ENCODE data around the gene CASTOR1. TPM values are rescaled to one million over a fixed set of nuclear protein-coding genes. Genes with fewer than 3 reads are reported as not detected.
"Not testable (repeated sequence)": the region's sequence is repeated elsewhere in the genome, so short reads cannot be mapped to it uniquely, and the experiment has no call there.

CASTOR1 gene
- total RNA-seq = 8.2 TPM
- long read RNA-seq, partial matches to known transcripts = 0 of 4 reads
- long read RNA-seq, other reads (novel, unspliced or antisense) = 2 of 4 reads

- intact Hi-C loops (cut with DNase I) = loop anchor here (1.0 kb wide), 1 partner anchor 67 kb away; the partner anchor contains the start of gene SF3A1
- peak; percentile 99 for DNase-seq (ENCODE audit: missing footprints)
- peak; percentile 89 for ATAC-seq
Observed at GRCh38 chr22:30289141-30289979, at the start of gene CASTOR1. CASTOR1 (minus strand) TSS chr22:30289505; CDS start chr22:30289497, 8 bp downstream.

- intact Hi-C loops (cut with DNase I) = no loop called here
- no peak for DNase-seq (ENCODE audit: missing footprints)
- no peak for ATAC-seq
Observed at GRCh38 chr22:30338802-30339201, 49.5 kb upstream of the CASTOR1 start.

GRCh38 chr22:30338341-30338740 lies 49.0 kb upstream of the CASTOR1 start:
- intact Hi-C loops (cut with DNase I); DNase-seq (ENCODE audit: missing footprints); ATAC-seq: not testable (repeated sequence)

GRCh38 chr22:30337461-30337778 lies 48.1 kb upstream of the CASTOR1 start:
- ATAC-seq = peak; percentile 1
- intact Hi-C loops (cut with DNase I) = no loop called here
- no peak for DNase-seq (ENCODE audit: missing footprints)

- DNase-seq (ENCODE audit: missing footprints) = no peak
- peak; percentile 79 for ATAC-seq
- intact Hi-C loops (cut with DNase I) = no loop called here
Observed at GRCh38 chr22:30336752-30337460, 47.6 kb upstream of the CASTOR1 start.

GRCh38 chr22:30335236-30335635 lies 45.9 kb upstream of the CASTOR1 start:
- ATAC-seq = no peak
- intact Hi-C loops (cut with DNase I) = no loop called here
- no peak for DNase-seq (ENCODE audit: missing footprints)

- ATAC-seq (no peak), DNase-seq (ENCODE audit: missing footprints) (no peak)
- intact Hi-C loops (cut with DNase I) = no loop called here
Observed at GRCh38 chr22:30334646-30335045, 45.3 kb upstream of the CASTOR1 start.

GRCh38 chr22:30333707-30334087 lies 44.4 kb upstream of the CASTOR1 start:
- ATAC-seq (no peak), DNase-seq (ENCODE audit: missing footprints) (no peak)
- intact Hi-C loops (cut with DNase I) = no loop called here

GRCh38 chr22:30332994-30333706 lies 43.8 kb upstream of the CASTOR1 start:
- DNase-seq (ENCODE audit: missing footprints) = no peak
- intact Hi-C loops (cut with DNase I) = no loop called here
- ATAC-seq = no peak

- no peak for DNase-seq (ENCODE audit: missing footprints)
- ATAC-seq = no peak
- intact Hi-C loops (cut with DNase I) = no loop called here
Observed at GRCh38 chr22:30332551-30332950, 43.2 kb upstream of the CASTOR1 start.

- intact Hi-C loops (cut with DNase I) = no loop called here
- no peak for ATAC-seq
- no peak for DNase-seq (ENCODE audit: missing footprints)
Observed at GRCh38 chr22:30328466-30329049, 39.3 kb upstream of the CASTOR1 start.

GRCh38 chr22:30327864-30328345 lies 38.6 kb upstream of the CASTOR1 start:
- ATAC-seq (no peak), DNase-seq (ENCODE audit: missing footprints) (no peak)
- intact Hi-C loops (cut with DNase I) = loop anchor here (2.0 kb wide), 1 partner anchor 17 kb away; no protein-coding TSS in a partner anchor

GRCh38 chr22:30326706-30327362 lies 37.5 kb upstream of the CASTOR1 start, which contains the start of gene TBC1D10A:
TBC1D10A (minus strand) TSS chr22:30326941; CDS start chr22:30326881, 60 bp downstream.
- DNase-seq (ENCODE audit: missing footprints) = peak; percentile 96
- intact Hi-C loops (cut with DNase I) = loop anchor here (1.0 to 2.0 kb wide), 2 partner anchors 16 to 39 kb away; no protein-coding TSS in a partner anchor
- ATAC-seq = peak; percentile 95

- ATAC-seq = peak; percentile 56
- intact Hi-C loops (cut with DNase I) = loop anchor here (1.0 to 2.0 kb wide), 2 partner anchors 15 to 38 kb away; no protein-coding TSS in a partner anchor
- DNase-seq (ENCODE audit: missing footprints) = no peak
Observed at GRCh38 chr22:30326255-30326705, 37.0 kb upstream of the CASTOR1 start.

- intact Hi-C loops (cut with DNase I) = loop anchor here (1.0 to 2.0 kb wide), 2 partner anchors 15 to 37 kb away; no protein-coding TSS in a partner anchor
- no peak for DNase-seq (ENCODE audit: missing footprints)
- no peak for ATAC-seq
Observed at GRCh38 chr22:30325724-30326254, 36.5 kb upstream of the CASTOR1 start.

GRCh38 chr22:30325065-30325720 lies 35.9 kb upstream of the CASTOR1 start:
- intact Hi-C loops (cut with DNase I) = no loop called here
- ATAC-seq = peak; percentile 33
- DNase-seq (ENCODE audit: missing footprints) = no peak

Data from Right ventricle myocardium inferior (tissue), 1 donor.